GM23248 (cell line): ENCODE data around the gene MBTPS1.

Experiments used
- EZH2 ChIP-seq: fragments of 200-600 bp; sonication (generic); IDR thresholded peaks from 2 replicates; pipeline ENCODE4 v1.6.1; 2018; ENCODE audit warnings: antibody characterized with exemption, mild to moderate bottlenecking; ENCODE audit not compliant: insufficient read depth, poor library complexity, severe bottlenecking
- EZH2phosphoT487 ChIP-seq: fragments of 200-600 bp; sonication (generic); IDR thresholded peaks from 2 replicates; pipeline ENCODE4 v1.6.1; 2018; ENCODE audit warnings: antibody characterized with exemption, moderate library complexity, mild to moderate bottlenecking, low read depth; ENCODE audit not compliant: insufficient read depth

DNA sequence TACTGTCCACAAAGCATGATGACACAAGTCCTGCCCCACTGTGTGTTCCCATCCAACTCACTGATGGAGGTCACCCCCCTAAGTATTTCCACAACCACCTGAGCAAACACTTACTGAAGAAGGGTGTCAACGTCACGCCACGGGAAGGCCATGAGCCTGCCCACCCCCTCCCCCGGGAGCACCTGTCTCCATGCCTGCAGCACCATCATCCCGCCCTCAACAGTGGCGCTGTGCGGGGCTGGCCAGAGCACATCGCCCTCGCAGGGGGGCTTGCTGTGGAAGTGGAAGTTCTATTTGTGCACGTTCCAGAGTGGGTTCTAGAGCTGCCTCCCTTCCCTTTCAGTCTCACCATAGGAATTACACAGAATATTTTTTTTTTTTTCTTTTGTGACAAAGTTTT lies 4.3 kb upstream of the MBTPS1 start:
- TF ChIP-seq EZH2, result no peak
- no peak for TF ChIP-seq EZH2phosphoT487
